GM12878 (cell line): Measurements from ENCODE around the gene FRMPD2. TPM values are rescaled to one million over a fixed set of nuclear protein-coding genes. Genes with fewer than 3 reads are reported as not detected.

Experiments used
- ATF2 ChIP-seq: IDR thresholded peaks from 2 replicates; pipeline ENCODE4 v1.6.1; 2012; ENCODE audit warnings: low read length, inconsistent platforms
- CEBPB ChIP-seq, 2 experiments: fragments of 150-350 bp in 1 of 2; IDR thresholded peaks; 2 replicates each; pipeline ENCODE4 v1.6.1; 2012 to 2014; ENCODE audit warnings: low read depth in 2 of 2, low read length in 2 of 2, borderline replicate concordance in 1 of 2, inconsistent platforms in 1 of 2
- E4F1 ChIP-seq: fragments of 450-650 bp; IDR thresholded peaks from 2 replicates; pipeline ENCODE4 v1.6.1; 2018; ENCODE audit warnings: borderline replicate concordance, mild to moderate bottlenecking; ENCODE audit not compliant: partially characterized antibody
- ETV6 ChIP-seq, 2 experiments: fragments of 450-650 bp in 1 of 2; IDR thresholded peaks in 1 of 2; conservative IDR thresholded peaks in 1 of 2; 2 replicates each; pipeline ENCODE4 v1.6.1; 2014; ENCODE audit warnings: antibody characterized with exemption in 1 of 2, borderline replicate concordance in 1 of 2, low read depth in 1 of 2, mild to moderate bottlenecking in 1 of 2, moderate library complexity in 1 of 2
- IKZF2 ChIP-seq, 2 experiments: fragments of 450-650 bp; IDR thresholded peaks; 2 replicates each; pipeline ENCODE4 v1.6.1; 2017; ENCODE audit warnings: mild to moderate bottlenecking in 2 of 2, moderate library complexity in 2 of 2
- KAT2A ChIP-seq: conservative IDR thresholded peaks from 2 replicates; pipeline ENCODE4 v1.6.1; 2011; ENCODE audit warnings: low read depth, low read length; ENCODE audit not compliant: control insufficient read depth
- NFXL1 ChIP-seq: fragments of 450-650 bp; IDR thresholded peaks from 2 replicates; pipeline ENCODE4 v1.6.1; 2017; ENCODE audit warnings: antibody characterized with exemption, mild to moderate bottlenecking, borderline replicate concordance
- POLR2AphosphoS2 ChIP-seq: IDR thresholded peaks from 2 replicates; pipeline ENCODE4 v1.6.1; 2011; ENCODE audit warnings: low read depth, mild to moderate bottlenecking, low read length, improper control_type of control experiment, moderate library complexity
- RELA ChIP-seq: fragments of 450-650 bp; IDR thresholded peaks from 2 replicates; pipeline ENCODE4 v1.8.0; 2014; ENCODE audit warnings: borderline replicate concordance; ENCODE audit not compliant: partially characterized antibody
- SMC3 ChIP-seq: IDR thresholded peaks from 2 replicates; pipeline ENCODE4 v1.6.1; 2011; ENCODE audit warnings: low read length, improper control_type of control experiment, borderline replicate concordance
- SUZ12 ChIP-seq: fragments of 200-600 bp; sonication (generic); IDR thresholded peaks from one replicate; pipeline ENCODE4 v1.6.1; 2018; ENCODE audit warnings: antibody characterized with exemption, mild to moderate bottlenecking; ENCODE audit not compliant: unreplicated experiment
- polyA plus RNA-seq, 11 experiments: library from polyadenylated mRNA; depleted of rRNA in 4 of 11; unstranded in 6 of 11; stranded (reverse) in 5 of 11; fragments of >200 nt; fragmentation: Nextera tagmentation in 4 of 11; fragmentation: Illumina TruSeq in 1 of 11; extraction: Ambion mirVana in 4 of 11; extraction: Trizol in 1 of 11; gene quantifications; 1 replicate in 1 of 11; 2 replicates in 10 of 11; pipeline versions ENCODE4 v1.2.1 to v1.2.3, GENCODE V29; 2011 to 2016; ENCODE audit warnings: inconsistent platforms in 2 of 11, missing spikeins in 2 of 11, low read depth in 1 of 11
- total RNA-seq, 4 experiments: library from RNA; depleted of rRNA in 3 of 4; stranded (reverse); fragments of >200 nt in 3 of 4; fragmentation: Illumina TruSeq in 1 of 4; extraction: Trizol in 1 of 4; gene quantifications; 2 replicates each; pipeline versions ENCODE4 v1.2.1 to v1.2.3, GENCODE V29; 2013 to 2021
- TF ChIP-seq, protein P1 (sequence below): IDR thresholded peaks from 2 replicates; pipeline ENCODE4 v1.6.1; 2012; ENCODE audit warnings: improper control_type of control experiment, low read depth, low read length; ENCODE audit not compliant: insufficient replicate concordance
- TF ChIP-seq, protein P2 (sequence below): IDR thresholded peaks from 2 replicates; pipeline ENCODE4 v1.6.1; 2012; ENCODE audit warnings: low read depth, low read length, improper control_type of control experiment
- TF ChIP-seq, protein P3 (sequence below): fragments of 450-650 bp; IDR thresholded peaks from 2 replicates; pipeline ENCODE4 v1.6.1; 2016; ENCODE audit warnings: mild to moderate bottlenecking
- TF ChIP-seq, protein P4 (sequence below): fragments of 450-650 bp; conservative IDR thresholded peaks from 2 replicates; pipeline ENCODE4 v1.6.1; 2017; ENCODE audit warnings: mild to moderate bottlenecking, moderate library complexity

The FRMPD2 gene
- total and polyA plus RNA-seq, 10 of the 15 experiments (the other 5 are each of a cell fraction or from before 2014, with no cell fraction given) = 0.38 to 5.7 (median 1.4) TPM

DNA sequence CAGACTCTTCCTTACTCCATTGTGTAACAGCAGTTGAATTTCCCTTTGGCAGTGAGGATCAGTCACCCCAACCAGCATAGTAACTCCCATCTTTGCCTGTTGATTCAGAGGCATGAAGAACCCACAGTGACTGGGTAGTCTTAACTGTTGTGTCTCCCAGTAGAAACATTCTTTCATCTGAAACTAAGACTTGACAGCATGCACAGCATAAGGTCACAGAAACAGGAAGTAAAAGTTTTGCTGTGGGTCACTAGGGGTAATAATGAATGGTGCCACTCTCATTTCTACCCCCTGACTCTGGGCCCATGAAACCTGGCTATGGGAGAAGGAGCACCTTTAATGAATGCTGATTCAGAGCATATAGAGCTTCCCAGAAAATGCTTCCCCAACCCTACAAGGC is 8.3 kb upstream of the FRMPD2 start (continued):
- TF ChIP-seq NFXL1 = no peak
- TF ChIP-seq POLR2AphosphoS2 = no peak
- TF ChIP-seq ETV6 (conservative IDR thresholded peaks at IDR 0.05 in 1 of 2, IDR thresholded peaks at IDR 0.05 in 1 of 2; ENCODE audit: borderline replicate concordance in 1 of 2, low read depth in 1 of 2) = peak in 1 of 2 experiments; percentile 73; a peak in 2 of 4 replicates
- TF ChIP-seq, protein P1, sequence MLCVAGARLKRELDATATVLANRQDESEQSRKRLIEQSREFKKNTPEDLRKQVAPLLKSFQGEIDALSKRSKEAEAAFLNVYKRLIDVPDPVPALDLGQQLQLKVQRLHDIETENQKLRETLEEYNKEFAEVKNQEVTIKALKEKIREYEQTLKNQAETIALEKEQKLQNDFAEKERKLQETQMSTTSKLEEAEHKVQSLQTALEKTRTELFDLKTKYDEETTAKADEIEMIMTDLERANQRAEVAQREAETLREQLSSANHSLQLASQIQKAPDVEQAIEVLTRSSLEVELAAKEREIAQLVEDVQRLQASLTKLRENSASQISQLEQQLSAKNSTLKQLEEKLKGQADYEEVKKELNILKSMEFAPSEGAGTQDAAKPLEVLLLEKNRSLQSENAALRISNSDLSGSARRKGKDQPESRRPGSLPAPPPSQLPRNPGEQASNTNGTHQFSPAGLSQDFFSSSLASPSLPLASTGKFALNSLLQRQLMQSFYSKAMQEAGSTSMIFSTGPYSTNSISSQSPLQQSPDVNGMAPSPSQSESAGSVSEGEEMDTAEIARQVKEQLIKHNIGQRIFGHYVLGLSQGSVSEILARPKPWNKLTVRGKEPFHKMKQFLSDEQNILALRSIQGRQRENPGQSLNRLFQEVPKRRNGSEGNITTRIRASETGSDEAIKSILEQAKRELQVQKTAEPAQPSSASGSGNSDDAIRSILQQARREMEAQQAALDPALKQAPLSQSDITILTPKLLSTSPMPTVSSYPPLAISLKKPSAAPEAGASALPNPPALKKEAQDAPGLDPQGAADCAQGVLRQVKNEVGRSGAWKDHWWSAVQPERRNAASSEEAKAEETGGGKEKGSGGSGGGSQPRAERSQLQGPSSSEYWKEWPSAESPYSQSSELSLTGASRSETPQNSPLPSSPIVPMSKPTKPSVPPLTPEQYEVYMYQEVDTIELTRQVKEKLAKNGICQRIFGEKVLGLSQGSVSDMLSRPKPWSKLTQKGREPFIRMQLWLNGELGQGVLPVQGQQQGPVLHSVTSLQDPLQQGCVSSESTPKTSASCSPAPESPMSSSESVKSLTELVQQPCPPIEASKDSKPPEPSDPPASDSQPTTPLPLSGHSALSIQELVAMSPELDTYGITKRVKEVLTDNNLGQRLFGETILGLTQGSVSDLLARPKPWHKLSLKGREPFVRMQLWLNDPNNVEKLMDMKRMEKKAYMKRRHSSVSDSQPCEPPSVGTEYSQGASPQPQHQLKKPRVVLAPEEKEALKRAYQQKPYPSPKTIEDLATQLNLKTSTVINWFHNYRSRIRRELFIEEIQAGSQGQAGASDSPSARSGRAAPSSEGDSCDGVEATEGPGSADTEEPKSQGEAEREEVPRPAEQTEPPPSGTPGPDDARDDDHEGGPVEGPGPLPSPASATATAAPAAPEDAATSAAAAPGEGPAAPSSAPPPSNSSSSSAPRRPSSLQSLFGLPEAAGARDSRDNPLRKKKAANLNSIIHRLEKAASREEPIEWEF = no peak
- no peak for TF ChIP-seq CEBPB (IDR thresholded peaks at IDR 0.05; ENCODE audit: borderline replicate concordance in 1 of 2, low read depth in 2 of 2, low read length in 2 of 2)
- no peak for TF ChIP-seq KAT2A
- TF ChIP-seq, protein P2, sequence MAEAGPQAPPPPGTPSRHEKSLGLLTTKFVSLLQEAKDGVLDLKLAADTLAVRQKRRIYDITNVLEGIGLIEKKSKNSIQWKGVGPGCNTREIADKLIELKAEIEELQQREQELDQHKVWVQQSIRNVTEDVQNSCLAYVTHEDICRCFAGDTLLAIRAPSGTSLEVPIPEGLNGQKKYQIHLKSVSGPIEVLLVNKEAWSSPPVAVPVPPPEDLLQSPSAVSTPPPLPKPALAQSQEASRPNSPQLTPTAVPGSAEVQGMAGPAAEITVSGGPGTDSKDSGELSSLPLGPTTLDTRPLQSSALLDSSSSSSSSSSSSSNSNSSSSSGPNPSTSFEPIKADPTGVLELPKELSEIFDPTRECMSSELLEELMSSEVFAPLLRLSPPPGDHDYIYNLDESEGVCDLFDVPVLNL = no peak
- TF ChIP-seq ATF2 = peak; percentile 66
- TF ChIP-seq RELA = no peak
- TF ChIP-seq, protein P3, sequence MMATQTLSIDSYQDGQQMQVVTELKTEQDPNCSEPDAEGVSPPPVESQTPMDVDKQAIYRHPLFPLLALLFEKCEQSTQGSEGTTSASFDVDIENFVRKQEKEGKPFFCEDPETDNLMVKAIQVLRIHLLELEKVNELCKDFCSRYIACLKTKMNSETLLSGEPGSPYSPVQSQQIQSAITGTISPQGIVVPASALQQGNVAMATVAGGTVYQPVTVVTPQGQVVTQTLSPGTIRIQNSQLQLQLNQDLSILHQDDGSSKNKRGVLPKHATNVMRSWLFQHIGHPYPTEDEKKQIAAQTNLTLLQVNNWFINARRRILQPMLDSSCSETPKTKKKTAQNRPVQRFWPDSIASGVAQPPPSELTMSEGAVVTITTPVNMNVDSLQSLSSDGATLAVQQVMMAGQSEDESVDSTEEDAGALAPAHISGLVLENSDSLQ = peak; percentile 57; the same call in 1 of the 2 replicates
- no peak for TF ChIP-seq E4F1
- peak; percentile 75; a peak in 3 of 4 replicates for TF ChIP-seq IKZF2 (IDR thresholded peaks at IDR 0.05)
- TF ChIP-seq, protein P4, sequence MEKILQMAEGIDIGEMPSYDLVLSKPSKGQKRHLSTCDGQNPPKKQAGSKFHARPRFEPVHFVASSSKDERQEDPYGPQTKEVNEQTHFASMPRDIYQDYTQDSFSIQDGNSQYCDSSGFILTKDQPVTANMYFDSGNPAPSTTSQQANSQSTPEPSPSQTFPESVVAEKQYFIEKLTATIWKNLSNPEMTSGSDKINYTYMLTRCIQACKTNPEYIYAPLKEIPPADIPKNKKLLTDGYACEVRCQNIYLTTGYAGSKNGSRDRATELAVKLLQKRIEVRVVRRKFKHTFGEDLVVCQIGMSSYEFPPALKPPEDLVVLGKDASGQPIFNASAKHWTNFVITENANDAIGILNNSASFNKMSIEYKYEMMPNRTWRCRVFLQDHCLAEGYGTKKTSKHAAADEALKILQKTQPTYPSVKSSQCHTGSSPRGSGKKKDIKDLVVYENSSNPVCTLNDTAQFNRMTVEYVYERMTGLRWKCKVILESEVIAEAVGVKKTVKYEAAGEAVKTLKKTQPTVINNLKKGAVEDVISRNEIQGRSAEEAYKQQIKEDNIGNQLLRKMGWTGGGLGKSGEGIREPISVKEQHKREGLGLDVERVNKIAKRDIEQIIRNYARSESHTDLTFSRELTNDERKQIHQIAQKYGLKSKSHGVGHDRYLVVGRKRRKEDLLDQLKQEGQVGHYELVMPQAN = no peak
- no peak for TF ChIP-seq SUZ12
- no peak for TF ChIP-seq SMC3
